Uterus (tissue), 4 donors: ENCODE data around the gene KCNQ5. TPM values are rescaled to one million over a fixed set of nuclear protein-coding genes. Genes with fewer than 3 reads are reported as not detected.

Source experiments
- DNase-seq, 2 donors: peaks; one replicate each; pipeline ENCODE4 v3.0.0-alpha.2; 2019 to 2020
- H3K27ac ChIP-seq, 2 donors: fragments of 200-600 bp; sonication (generic); 1 replicate in 1 of 2; 2 replicates in 1 of 2; pipeline ENCODE4 v1.5.1; 2016 to 2018
- H3K27me3 ChIP-seq, 2 donors: fragments of 200-600 bp; sonication (generic); one replicate each; pipeline ENCODE4 v1.5.1; 2018 to 2019; ENCODE audit warnings: control low read depth in 1 of 2
- H3K36me3 ChIP-seq, 2 donors: fragments of 200-600 bp; sonication (generic); one replicate each; pipeline ENCODE4 v1.5.1; 2019; ENCODE audit warnings: control low read depth in 1 of 2
- H3K4me1 ChIP-seq, 2 donors: fragments of 200-600 bp; sonication (generic); one replicate each; pipeline ENCODE4 v1.5.1; 2018 to 2019; ENCODE audit warnings: control low read depth in 1 of 2
- H3K4me3 ChIP-seq, 2 donors: fragments of 200-600 bp; sonication (generic); 1 replicate in 1 of 2; 2 replicates in 1 of 2; pipeline ENCODE4 v1.5.1; 2018 to 2019; ENCODE audit warnings: mild to moderate bottlenecking in 1 of 2
- H3K9me3 ChIP-seq, 2 donors: fragments of 200-600 bp; sonication (generic); one replicate each; pipeline ENCODE4 v1.5.1; 2019; ENCODE audit warnings: control low read depth in 1 of 2
- POLR2A ChIP-seq, 2 donors: fragments of 450-650 bp; IDR thresholded peaks; one replicate each; pipeline ENCODE4 v1.6.1; 2016; ENCODE audit warnings: antibody characterized with exemption in 2 of 2, mild to moderate bottlenecking in 1 of 2, moderate library complexity in 1 of 2
- intact Hi-C: fragments of 100-400 bp; cut with DNase I; formaldehyde crosslinking; loops from one replicate; pipeline ENCODE4 v1.15.1; 2023; ENCODE audit warnings: low total_unique reads
- total RNA-seq, 4 donors: library from RNA; depleted of rRNA in 3 of 4; stranded (reverse); fragments of >200 nt in 3 of 4; gene quantifications; one replicate each; pipeline versions ENCODE4 v1.1.0 to v1.2.4, GENCODE V29; 2014 to 2023
- TF ChIP-seq, protein P1 (sequence below), 4 experiments: fragments of 200-600 bp in 2 of 4; fragments of 450-650 bp in 2 of 4; sonication (generic) in 2 of 4; IDR thresholded peaks; one replicate each; pipeline ENCODE4 v1.5.1; 2016 to 2019; ENCODE audit warnings: antibody characterized with exemption in 4 of 4, mild to moderate bottlenecking in 2 of 4, moderate library complexity in 1 of 4
- donor health status: DM: yes; HTN: yes; CAD: no.

Gene KCNQ5
- total RNA-seq, 4 donors from 2014 or later = 0.34 to 2.4 TPM; not detected in 2

DNA sequence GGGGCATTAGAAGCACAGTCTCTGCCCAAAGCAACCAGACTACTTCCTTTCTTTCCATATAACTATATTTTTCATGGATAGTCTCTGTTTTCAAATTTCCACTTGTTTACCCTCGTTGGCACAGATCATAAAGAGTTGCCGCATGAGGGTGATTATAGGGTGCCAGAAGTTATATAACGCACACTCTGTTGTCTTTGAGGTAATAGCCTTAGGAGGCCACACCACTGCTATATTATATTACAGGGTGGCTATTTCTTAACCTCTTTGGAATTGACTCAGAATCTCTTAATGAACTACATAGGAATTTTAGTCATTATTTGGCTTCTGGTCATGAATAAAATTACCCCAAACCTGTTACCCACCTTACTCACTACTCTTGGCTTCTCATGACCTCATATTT, 43.7 kb downstream of the KCNQ5 start:
- Histone ChIP-seq H3K9me3 (no peaks in the 10 kb centered on the region), H3K36me3 (no peaks in the 10 kb centered on the region), H3K27ac (no peak overlapping the region), H3K27me3 (no peaks in the 10 kb centered on the region), H3K4me1 (no peaks in the 10 kb centered on the region), H3K4me3 (no peak overlapping the region)
- TF ChIP-seq, protein P1, sequence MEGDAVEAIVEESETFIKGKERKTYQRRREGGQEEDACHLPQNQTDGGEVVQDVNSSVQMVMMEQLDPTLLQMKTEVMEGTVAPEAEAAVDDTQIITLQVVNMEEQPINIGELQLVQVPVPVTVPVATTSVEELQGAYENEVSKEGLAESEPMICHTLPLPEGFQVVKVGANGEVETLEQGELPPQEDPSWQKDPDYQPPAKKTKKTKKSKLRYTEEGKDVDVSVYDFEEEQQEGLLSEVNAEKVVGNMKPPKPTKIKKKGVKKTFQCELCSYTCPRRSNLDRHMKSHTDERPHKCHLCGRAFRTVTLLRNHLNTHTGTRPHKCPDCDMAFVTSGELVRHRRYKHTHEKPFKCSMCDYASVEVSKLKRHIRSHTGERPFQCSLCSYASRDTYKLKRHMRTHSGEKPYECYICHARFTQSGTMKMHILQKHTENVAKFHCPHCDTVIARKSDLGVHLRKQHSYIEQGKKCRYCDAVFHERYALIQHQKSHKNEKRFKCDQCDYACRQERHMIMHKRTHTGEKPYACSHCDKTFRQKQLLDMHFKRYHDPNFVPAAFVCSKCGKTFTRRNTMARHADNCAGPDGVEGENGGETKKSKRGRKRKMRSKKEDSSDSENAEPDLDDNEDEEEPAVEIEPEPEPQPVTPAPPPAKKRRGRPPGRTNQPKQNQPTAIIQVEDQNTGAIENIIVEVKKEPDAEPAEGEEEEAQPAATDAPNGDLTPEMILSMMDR (IDR thresholded peaks at IDR 0.05) = no peak
- TF ChIP-seq POLR2A (IDR thresholded peaks at IDR 0.05) = no peak
- intact Hi-C loops = no loop called here
- no peak for DNase-seq

DNA sequence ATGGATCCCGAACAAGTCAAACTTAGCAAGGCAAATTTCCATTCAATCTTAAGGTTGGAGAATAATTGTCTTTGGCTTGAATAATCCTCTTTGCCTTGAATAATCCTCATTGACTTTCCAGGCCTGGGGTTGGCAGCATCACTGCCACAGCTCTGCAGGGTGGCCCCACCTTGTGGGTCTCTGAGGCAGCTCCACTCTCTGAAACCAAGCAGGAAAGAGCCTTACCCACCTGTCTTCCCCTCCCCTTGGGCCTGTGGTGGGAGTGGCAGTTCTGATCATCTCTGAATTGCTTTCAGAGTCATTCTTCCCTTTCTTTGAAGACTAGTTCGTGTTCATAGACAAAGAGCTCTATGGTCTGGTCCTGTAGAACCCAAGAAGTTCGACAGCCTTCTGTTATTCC, 47.5 kb downstream of the KCNQ5 start:
- H3K4me1 ChIP-seq = no peaks in the 10 kb centered on the region
- H3K27me3 ChIP-seq = no peaks in the 10 kb centered on the region
- H3K4me3 ChIP-seq = no peak overlapping the region
- H3K9me3 ChIP-seq = no peaks in the 10 kb centered on the region
- no peak for DNase-seq
- H3K27ac ChIP-seq = no peak overlapping the region
- intact Hi-C loops = no loop called here
- H3K36me3 ChIP-seq = no peaks in the 10 kb centered on the region
- TF ChIP-seq, protein P1 (IDR thresholded peaks at IDR 0.05) = no peak
- TF ChIP-seq POLR2A (IDR thresholded peaks at IDR 0.05) = no peak

DNA sequence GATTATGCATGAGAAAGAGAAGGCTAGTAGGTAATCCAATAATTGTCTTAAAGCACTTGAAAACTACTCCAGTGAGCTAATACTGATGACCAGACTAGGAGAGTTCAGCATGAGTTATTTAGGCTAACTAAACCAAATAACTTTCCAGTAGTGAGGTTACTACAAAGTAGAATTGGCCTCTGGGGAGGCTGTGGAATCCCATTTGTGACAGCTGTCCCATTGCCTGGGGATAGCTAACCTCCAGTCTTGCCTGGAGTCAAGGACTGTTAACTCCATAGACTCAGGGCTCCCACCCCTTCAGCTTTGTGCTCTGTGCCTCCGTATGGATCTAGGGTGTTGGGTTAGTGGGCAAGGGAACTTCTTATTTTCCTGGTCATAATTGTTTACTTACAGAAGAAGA, 51.0 kb downstream of the KCNQ5 start:
- no peak for DNase-seq
- Histone ChIP-seq H3K27ac (no peak overlapping the region), H3K27me3 (no peaks in the 10 kb centered on the region), H3K4me3 (no peak overlapping the region), H3K4me1 (no peaks in the 10 kb centered on the region), H3K36me3 (no peaks in the 10 kb centered on the region), H3K9me3 (no peaks in the 10 kb centered on the region)
- intact Hi-C loops = no loop called here
- TF ChIP-seq POLR2A (IDR thresholded peaks at IDR 0.05) = no peak
- TF ChIP-seq, protein P1 (IDR thresholded peaks at IDR 0.05) = no peak

DNA sequence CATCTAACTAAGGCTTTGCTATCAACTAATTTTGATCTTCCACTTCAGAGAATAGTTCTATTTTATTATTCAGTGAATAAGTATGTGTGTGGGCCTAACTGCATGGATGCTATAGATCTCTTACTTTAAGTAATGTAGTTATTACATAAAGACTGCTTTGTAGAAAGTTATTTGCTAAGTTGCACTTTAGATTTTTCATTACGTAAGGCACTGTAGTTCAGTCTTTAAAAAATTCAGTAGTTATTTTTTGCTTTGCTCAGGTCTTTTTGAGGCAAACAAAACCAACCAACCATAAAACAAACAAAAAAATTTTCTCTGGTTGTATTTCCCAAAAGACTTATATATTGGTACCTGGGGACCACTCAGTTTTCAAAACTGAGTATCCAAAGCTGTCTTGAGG, 53.0 kb downstream of the KCNQ5 start:
- H3K27ac ChIP-seq = no peak overlapping the region
- no peaks in the 10 kb centered on the region for H3K27me3 ChIP-seq
- H3K36me3 ChIP-seq = no peaks in the 10 kb centered on the region
- intact Hi-C loops = no loop called here
- no peak overlapping the region for H3K4me3 ChIP-seq
- no peak for TF ChIP-seq POLR2A (IDR thresholded peaks at IDR 0.05)
- TF ChIP-seq, protein P1 (IDR thresholded peaks at IDR 0.05) = no peak
- no peaks in the 10 kb centered on the region for H3K9me3 ChIP-seq
- no peak for DNase-seq
- no peaks in the 10 kb centered on the region for H3K4me1 ChIP-seq

DNA sequence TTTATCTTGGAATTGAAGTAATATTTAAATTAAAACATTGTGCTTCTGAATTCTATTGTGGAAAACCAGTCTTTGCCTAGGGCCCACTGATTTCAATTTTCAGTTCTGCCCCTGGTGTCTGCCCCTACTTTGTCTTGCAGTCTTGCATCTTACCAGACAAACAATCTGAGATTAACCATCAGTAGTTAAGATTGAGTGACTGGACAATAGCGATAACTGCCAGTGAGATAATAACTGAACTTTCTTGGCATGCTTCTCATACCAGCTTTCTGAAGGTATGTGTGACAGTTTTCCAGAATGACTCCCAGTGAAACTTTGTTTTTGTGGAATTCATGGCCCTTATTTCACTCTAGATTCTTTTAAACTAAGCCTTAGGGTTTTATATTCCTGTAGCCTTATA, 53.5 kb downstream of the KCNQ5 start:
- no peak for TF ChIP-seq POLR2A (IDR thresholded peaks at IDR 0.05)
- TF ChIP-seq, protein P1 (IDR thresholded peaks at IDR 0.05) = no peak
- Histone ChIP-seq H3K36me3 (no peaks in the 10 kb centered on the region), H3K4me3 (no peak overlapping the region), H3K9me3 (no peaks in the 10 kb centered on the region), H3K4me1 (no peaks in the 10 kb centered on the region), H3K27ac (no peak overlapping the region), H3K27me3 (no peaks in the 10 kb centered on the region)
- DNase-seq = no peak
- intact Hi-C loops = no loop called here
